Panc1 (cell line): ENCODE data around the gene C17orf75. TPM values are rescaled to one million over a fixed set of nuclear protein-coding genes. Genes with fewer than 3 reads are reported as not detected.
"Not testable (repeated sequence)": the region's sequence is repeated elsewhere in the genome, so short reads cannot be mapped to it uniquely, and the experiment has no call there.

ENCODE experiments used
- ATAC-seq: fragments of 200-7000 bp; cut with Tn5 transposase; 2 replicates; pipeline ENCODE4 v1.9.1; 2020; ENCODE audit warnings: mild to moderate bottlenecking, moderate library complexity
- BruUV-seq: library from RNA; stranded (reverse); fragments of 400-500 nt; replicated peaks from 2 replicates; lab custom pipeline; 2021; lab: Mats Ljungman, UMichigan
- CTCF ChIA-PET: fragments of 300-600 bp; sonication (Branson Sonifier 250); formaldehyde crosslinking; loops from one replicate; lab custom pipeline; 2022; ENCODE audit warnings: antibody characterized with exemption; lab: Charles Lee
- POLR2A ChIA-PET: fragments of 300-600 bp; sonication (Branson Sonifier 250); formaldehyde crosslinking; loops from one replicate; lab custom pipeline; 2022; ENCODE audit warnings: antibody characterized with exemption; lab: Charles Lee
- DNase-seq: peaks from one replicate; pipeline ENCODE4 v3.0.0-alpha.2; 2010; ENCODE audit warnings: low read depth, low spot score
- H3K27ac ChIP-seq: 2 replicates; pipeline ENCODE4 v1.5.1; 2011; ENCODE audit warnings: mild to moderate bottlenecking, low read length, inconsistent platforms
- H3K27me3 ChIP-seq: fragments of 200-500 bp; sonication (Bioruptor generic); 2 replicates; pipeline ENCODE4 v1.6.0; 2014; ENCODE audit warnings: low read length, inconsistent platforms; ENCODE audit not compliant: control insufficient read depth, insufficient read depth
- H3K36me3 ChIP-seq: fragments of 200-500 bp; sonication (Bioruptor generic); 2 replicates; pipeline ENCODE4 v1.5.1; 2014; ENCODE audit warnings: inconsistent platforms, mild to moderate bottlenecking, low read length, moderate library complexity; ENCODE audit not compliant: control insufficient read depth, insufficient read depth
- H3K4me1 ChIP-seq: 2 replicates; pipeline ENCODE4 v1.5.1; 2011; ENCODE audit warnings: inconsistent platforms, mild to moderate bottlenecking, low read length, moderate library complexity; ENCODE audit not compliant: control insufficient read depth, insufficient read depth
- H3K4me3 ChIP-seq, 2 experiments: 2 replicates each; pipeline ENCODE4 v1.5.1; 2011 to 2012; ENCODE audit warnings: low read depth in 2 of 2, low read length in 2 of 2, mild to moderate bottlenecking in 2 of 2, inconsistent platforms in 1 of 2, moderate library complexity in 1 of 2
- H3K9me3 ChIP-seq: fragments of 200-500 bp; sonication (Bioruptor generic); 2 replicates; pipeline ENCODE4 v1.5.1; 2014; ENCODE audit warnings: low read depth, mild to moderate bottlenecking, inconsistent platforms, low read length, moderate library complexity; ENCODE audit not compliant: control insufficient read depth, insufficient read depth
- POLR2AphosphoS5 ChIP-seq: IDR thresholded peaks from 2 replicates; pipeline ENCODE4 v1.6.1; 2012; ENCODE audit warnings: mild to moderate bottlenecking, low read depth, low read length, moderate library complexity
- REST ChIP-seq, 2 experiments: IDR thresholded peaks; 2 replicates each; pipeline ENCODE4 v1.6.1; 2011 to 2012; ENCODE audit warnings: low read depth in 2 of 2, control low read depth in 1 of 2, low read length in 1 of 2, mild to moderate bottlenecking in 1 of 2, moderate library complexity in 1 of 2; ENCODE audit not compliant: insufficient read depth in 1 of 2
- SIN3A ChIP-seq: IDR thresholded peaks from 2 replicates; pipeline ENCODE4 v1.6.1; 2012; ENCODE audit warnings: low read depth, mild to moderate bottlenecking, low read length, moderate library complexity, borderline replicate concordance; ENCODE audit not compliant: insufficient read depth
- TCF7L2 ChIP-seq: IDR thresholded peaks from 2 replicates; pipeline ENCODE4 v1.6.1; 2011; ENCODE audit warnings: mild to moderate bottlenecking, low read depth, low read length, inconsistent platforms
- in situ Hi-C: cut with HindIII; loops from 2 replicates; pipeline ENCODE4 v1.10.0; 2016; ENCODE audit warnings: low sequenced_read_pairs, low pct_unique_long_range_greater_than_20kb
- intact Hi-C: fragments of 100-400 bp; cut with micrococcal nuclease; formaldehyde crosslinking; loops from one replicate; pipeline ENCODE4 v1.10.0; 2022; ENCODE audit not compliant: unreplicated experiment
- total RNA-seq: library from RNA; stranded (reverse); gene quantifications from one replicate; pipeline ENCODE4 v1.2.1, GENCODE V29; 2021; ENCODE audit not compliant: unreplicated experiment
- TF ChIP-seq, protein P1 (sequence below): fragments of 450-650 bp; IDR thresholded peaks from 2 replicates; pipeline ENCODE4 v1.5.1; 2017; ENCODE audit warnings: mild to moderate bottlenecking

Gene C17orf75
- total RNA-seq, 1 experiment from 2014 or later = 31.6 TPM

- ChIA-PET POLR2A (interaction anchor here (0.5 kb wide), 1 partner anchor 12 kb away, joined by 4 read pairs; no protein-coding TSS in a partner anchor), CTCF (no interaction called here)
- DNase-seq = no peak
- ATAC-seq = no peak
- no peaks in the 10 kb centered on the region for H3K36me3 ChIP-seq
- in situ Hi-C loops = no loop called here
- H3K27ac ChIP-seq = no peak overlapping the region
- H3K9me3 ChIP-seq = no peaks in the 10 kb centered on the region
- H3K4me1 ChIP-seq = no peaks in the 10 kb centered on the region
- no peak overlapping the region for H3K4me3 ChIP-seq
- intact Hi-C loops = no loop called here
- H3K27me3 ChIP-seq = no peaks in the 10 kb centered on the region
- no TSS peak for BruUV-seq
- TF ChIP-seq TCF7L2 = no peak
- no peak for TF ChIP-seq SIN3A
- no peak for TF ChIP-seq REST (IDR thresholded peaks at IDR 0.05; ENCODE audit: insufficient read depth in 1 of 2, low read depth in 2 of 2, low read length in 1 of 2)
- TF ChIP-seq POLR2AphosphoS5 = no peak
- TF ChIP-seq, protein P1, sequence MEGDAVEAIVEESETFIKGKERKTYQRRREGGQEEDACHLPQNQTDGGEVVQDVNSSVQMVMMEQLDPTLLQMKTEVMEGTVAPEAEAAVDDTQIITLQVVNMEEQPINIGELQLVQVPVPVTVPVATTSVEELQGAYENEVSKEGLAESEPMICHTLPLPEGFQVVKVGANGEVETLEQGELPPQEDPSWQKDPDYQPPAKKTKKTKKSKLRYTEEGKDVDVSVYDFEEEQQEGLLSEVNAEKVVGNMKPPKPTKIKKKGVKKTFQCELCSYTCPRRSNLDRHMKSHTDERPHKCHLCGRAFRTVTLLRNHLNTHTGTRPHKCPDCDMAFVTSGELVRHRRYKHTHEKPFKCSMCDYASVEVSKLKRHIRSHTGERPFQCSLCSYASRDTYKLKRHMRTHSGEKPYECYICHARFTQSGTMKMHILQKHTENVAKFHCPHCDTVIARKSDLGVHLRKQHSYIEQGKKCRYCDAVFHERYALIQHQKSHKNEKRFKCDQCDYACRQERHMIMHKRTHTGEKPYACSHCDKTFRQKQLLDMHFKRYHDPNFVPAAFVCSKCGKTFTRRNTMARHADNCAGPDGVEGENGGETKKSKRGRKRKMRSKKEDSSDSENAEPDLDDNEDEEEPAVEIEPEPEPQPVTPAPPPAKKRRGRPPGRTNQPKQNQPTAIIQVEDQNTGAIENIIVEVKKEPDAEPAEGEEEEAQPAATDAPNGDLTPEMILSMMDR = no peak
Observed at GRCh38 chr17:32317353-32317752, 24.6 kb downstream of the C17orf75 start.

DNA sequence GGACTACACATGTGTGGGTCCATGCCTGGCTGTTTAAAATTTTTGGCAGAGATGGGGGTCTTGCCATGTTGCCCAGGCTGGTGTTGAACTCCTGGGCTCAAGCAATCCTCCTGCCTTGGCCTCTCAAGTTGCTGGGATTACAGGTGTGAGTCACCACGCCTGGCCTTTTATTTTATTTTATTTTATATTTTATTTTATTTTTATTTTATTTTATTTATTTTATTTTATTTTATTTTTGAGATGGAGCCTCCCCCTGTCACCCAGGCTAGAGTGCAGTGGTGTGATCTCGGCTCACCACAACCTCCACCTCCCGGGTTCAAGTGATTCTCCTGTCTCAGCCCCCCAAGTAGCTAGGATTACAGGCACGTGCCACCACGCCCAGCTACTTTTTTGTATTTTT lies 25.3 kb downstream of the C17orf75 start:
- DNase-seq, ATAC-seq, BruUV-seq, H3K27me3 ChIP-seq, H3K36me3 ChIP-seq, H3K27ac ChIP-seq, intact Hi-C loops, H3K4me3 ChIP-seq, H3K4me1 ChIP-seq, H3K9me3 ChIP-seq, in situ Hi-C loops: not testable (repeated sequence)
- ChIA-PET POLR2A (interaction anchor here (0.5 kb wide), 1 partner anchor 11 kb away, joined by 4 read pairs; no protein-coding TSS in a partner anchor), CTCF (interaction anchor here (1.0 kb wide), 1 partner anchor 64 kb away, joined by 4 read pairs; no protein-coding TSS in a partner anchor)

DNA sequence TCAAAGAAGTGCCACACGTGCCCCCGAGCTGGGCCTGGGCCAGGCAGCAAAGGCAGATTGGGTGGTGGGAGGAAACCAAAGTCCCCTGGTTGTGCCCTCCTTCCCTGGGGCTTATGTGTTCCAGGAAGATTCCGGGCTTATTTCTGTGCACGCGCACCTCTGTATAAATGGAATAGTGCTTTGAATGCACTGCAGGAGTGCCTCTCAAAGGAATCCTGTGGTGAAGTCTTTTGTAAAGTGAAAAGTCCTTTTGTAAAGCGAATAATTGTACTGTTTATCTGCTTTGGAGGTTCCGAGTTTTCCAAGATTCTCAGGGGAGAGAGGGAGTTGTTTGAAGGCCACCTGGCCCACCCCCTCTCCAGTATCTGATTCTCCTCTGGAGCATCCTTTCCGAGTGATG lies 26.8 kb downstream of the C17orf75 start:
- DNase-seq (no peak), ATAC-seq (no peak)
- ChIA-PET POLR2A (interaction anchor here (1.2 kb wide), 1 partner anchor 15 kb away, joined by 3 read pairs; no protein-coding TSS in a partner anchor), CTCF (no interaction called here)
- TF ChIP-seq TCF7L2 (no peak), REST (IDR thresholded peaks at IDR 0.05; ENCODE audit: insufficient read depth in 1 of 2, low read depth in 2 of 2, low read length in 1 of 2) (no peak), POLR2AphosphoS5 (no peak), SIN3A (no peak)
- TF ChIP-seq, protein P1 = no peak
- in situ Hi-C loops = no loop called here
- no peaks in the 10 kb centered on the region for H3K9me3 ChIP-seq
- BruUV-seq = no TSS peak
- no peak overlapping the region for H3K4me3 ChIP-seq
- 0 out of 2 replicates have a peak, but pooled peaks cover 4% of the 10 kb centered on the region for H3K4me1 ChIP-seq
- H3K36me3 ChIP-seq = no peaks in the 10 kb centered on the region
- intact Hi-C loops = no loop called here
- H3K27ac ChIP-seq = no peak overlapping the region
- H3K27me3 ChIP-seq = no peaks in the 10 kb centered on the region
